Endodermal cell (in vitro differentiated cells): ENCODE measurements around the gene TMEM121. TPM values are rescaled to one million over a fixed set of nuclear protein-coding genes. Genes with fewer than 3 reads are reported as not detected.

Source experiments
- DNase-seq: peaks from one replicate; pipeline ENCODE4 v3.0.0-alpha.2; 2017
- H3K27ac ChIP-seq: 2 replicates; pipeline ENCODE4 v1.5.1; 2013; ENCODE audit warnings: mild to moderate bottlenecking, low read depth, low read length, moderate library complexity
- H3K27me3 ChIP-seq: 2 replicates; pipeline ENCODE4 v1.6.1; 2013; ENCODE audit warnings: mild to moderate bottlenecking, low read length, moderate library complexity; ENCODE audit not compliant: insufficient read depth, control insufficient read depth, poor library complexity, severe bottlenecking
- H3K36me3 ChIP-seq: 2 replicates; pipeline ENCODE4 v1.7.0; 2013; ENCODE audit warnings: mild to moderate bottlenecking, low read length, moderate library complexity; ENCODE audit not compliant: control insufficient read depth, insufficient read depth
- H3K4me1 ChIP-seq: one replicate; pipeline ENCODE4 v1.7.0; 2013; ENCODE audit warnings: low read length; ENCODE audit not compliant: control insufficient read depth, insufficient read depth
- H3K4me3 ChIP-seq: 2 replicates; pipeline ENCODE4 v1.5.1; 2013; ENCODE audit warnings: mild to moderate bottlenecking, low read length, moderate library complexity
- H3K9ac ChIP-seq: 2 replicates; pipeline ENCODE4 v1.6.1; 2013; ENCODE audit warnings: mild to moderate bottlenecking, low read length, moderate library complexity; ENCODE audit not compliant: poor library complexity, severe bottlenecking; ENCODE audit errors: extremely low read depth
- H3K9me3 ChIP-seq: 2 replicates; pipeline ENCODE4 v1.6.1; 2013; ENCODE audit warnings: mild to moderate bottlenecking, low read length, moderate library complexity; ENCODE audit not compliant: control insufficient read depth
- H3K27ac Mint-ChIP-seq: 2 replicates; pipeline ENCODE4 v1.8.0; 2020; ENCODE audit warnings: mixed read lengths
- H3K27me3 Mint-ChIP-seq: 2 replicates; pipeline ENCODE4 v1.8.0; 2021; ENCODE audit warnings: mild to moderate bottlenecking, mixed read lengths; ENCODE audit not compliant: insufficient read depth
- H3K36me3 Mint-ChIP-seq: 2 replicates; pipeline ENCODE4 v1.8.0; 2020; ENCODE audit warnings: low read depth, mixed read lengths
- H3K4me1 Mint-ChIP-seq: 2 replicates; pipeline ENCODE4 v1.8.0; 2020; ENCODE audit warnings: mixed read lengths
- H3K4me3 Mint-ChIP-seq: 2 replicates; pipeline ENCODE4 v1.8.0; 2020; ENCODE audit warnings: mild to moderate bottlenecking, moderate library complexity, mixed read lengths
- H3K9me3 Mint-ChIP-seq: 2 replicates; pipeline ENCODE4 v1.8.0; 2020; ENCODE audit warnings: mild to moderate bottlenecking, mixed read lengths
- CTCF ChIP-seq: fragments of 200-600 bp; sonication (generic); conservative IDR thresholded peaks from 2 replicates; pipeline ENCODE4 v1.5.0; 2021; ENCODE audit warnings: antibody characterized with exemption, mild to moderate bottlenecking
- WGBS, 2 experiments: methylation state at CpG; one replicate each; pipeline versions ENCODE4 v1.1.5 to v1.1.7; 2013; ENCODE audit warnings: missing lambda C conversion rate in 2 of 2, mixed read lengths in 1 of 2; ENCODE audit not compliant: insufficient coverage in 1 of 2, insufficient read length in 1 of 2; 5-methylcytosine and 5-hydroxymethylcytosine counted together
- total RNA-seq, 2 donors: library from RNA; stranded (reverse); fragmentation: NEBNext Ultra II Directional in 1 of 2; extraction: Animal tissue kit (Norgen Biotek cat#: 25700) in 1 of 2; gene quantifications; 2 replicates in 1 of 2; 3 replicates in 1 of 2; pipeline ENCODE4 v1.2.1, GENCODE V29; 2021

TMEM121 gene
- total RNA-seq, 2 donors from 2014 or later = 0.29 to 1.5 TPM

- no peak overlapping the region for H3K4me3 ChIP-seq
- H3K27ac ChIP-seq = peak overlapping the region; percentile 82
- H3K27me3 ChIP-seq = no peaks in the 10 kb centered on the region
- H3K9me3 ChIP-seq = no peaks in the 10 kb centered on the region
- no peaks in the 10 kb centered on the region for H3K36me3 Mint-ChIP-seq
- no peaks in the 10 kb centered on the region for H3K9me3 Mint-ChIP-seq
- H3K4me1 ChIP-seq = peaks cover 2% of the 10 kb centered on the region
- no peak overlapping the region for H3K9ac ChIP-seq
- H3K27ac Mint-ChIP-seq = no peak overlapping the region
- no peak for DNase-seq
- H3K27me3 Mint-ChIP-seq = no peaks in the 10 kb centered on the region
- 87 to 89% methylated on average over 6 to 10 of the region's 10 CpGs for WGBS, 2 experiments
- TF ChIP-seq CTCF = no peak
- H3K4me1 Mint-ChIP-seq = peaks cover 3% of the 10 kb centered on the region
- H3K4me3 Mint-ChIP-seq = no peak overlapping the region
- no peaks in the 10 kb centered on the region for H3K36me3 ChIP-seq
Measured at GRCh38 chr14:105500726-105501101, 25.7 kb upstream of the TMEM121 start.

- no peaks in the 10 kb centered on the region for H3K9me3 ChIP-seq
- DNase-seq = no peak
- H3K9me3 Mint-ChIP-seq = no peaks in the 10 kb centered on the region
- no peak overlapping the region for H3K4me3 Mint-ChIP-seq
- 93 to 94% methylated on average over 9 to 13 of the region's 13 CpGs for WGBS, 2 experiments
- no peaks in the 10 kb centered on the region for H3K27me3 Mint-ChIP-seq
- no peaks in the 10 kb centered on the region for H3K36me3 ChIP-seq
- TF ChIP-seq CTCF = no peak
- H3K4me3 ChIP-seq = no peak overlapping the region
- peaks cover 2% of the 10 kb centered on the region for H3K4me1 ChIP-seq
- no peak overlapping the region for H3K9ac ChIP-seq
- no peaks in the 10 kb centered on the region for H3K36me3 Mint-ChIP-seq
- H3K27ac Mint-ChIP-seq = no peak overlapping the region
- H3K27me3 ChIP-seq = no peaks in the 10 kb centered on the region
- H3K27ac ChIP-seq = no peak overlapping the region
- H3K4me1 Mint-ChIP-seq = peaks cover 3% of the 10 kb centered on the region
Measured at GRCh38 chr14:105501504-105502291, 24.7 kb upstream of the TMEM121 start.

GRCh38 chr14:105502446-105503295 lies 23.7 kb upstream of the TMEM121 start:
- peaks cover 2% of the 10 kb centered on the region for H3K27me3 Mint-ChIP-seq
- no peaks in the 10 kb centered on the region for H3K9me3 ChIP-seq
- H3K27ac Mint-ChIP-seq = no peak overlapping the region
- no peaks in the 10 kb centered on the region for H3K27me3 ChIP-seq
- TF ChIP-seq CTCF = no peak
- H3K9ac ChIP-seq = no peak overlapping the region
- no peaks in the 10 kb centered on the region for H3K9me3 Mint-ChIP-seq
- WGBS, 2 experiments = 84 to 87% methylated on average over 5 to 18 of the region's 18 CpGs
- H3K36me3 ChIP-seq = no peaks in the 10 kb centered on the region
- no peak overlapping the region for H3K27ac ChIP-seq
- peaks cover 2% of the 10 kb centered on the region for H3K4me1 ChIP-seq
- DNase-seq = no peak
- peaks cover 3% of the 10 kb centered on the region for H3K4me1 Mint-ChIP-seq
- H3K4me3 ChIP-seq = no peak overlapping the region
- no peaks in the 10 kb centered on the region for H3K36me3 Mint-ChIP-seq
- H3K4me3 Mint-ChIP-seq = no peak overlapping the region
